Caco-2 (cell line): Measurements from ENCODE around the gene WHAMM. TPM values are rescaled to one million over a fixed set of nuclear protein-coding genes. Genes with fewer than 3 reads are reported as not detected.

Experiments
- BruUV-seq: library from RNA; stranded (reverse); fragments of 400-500 nt; replicated peaks from 2 replicates; lab custom pipeline; 2021; lab: Mats Ljungman, UMichigan
- CTCF ChIA-PET: fragments of 300-600 bp; sonication (Branson Sonifier 250); formaldehyde crosslinking; loops from one replicate; lab custom pipeline; 2022; ENCODE audit warnings: antibody characterized with exemption; lab: Charles Lee
- POLR2A ChIA-PET: fragments of 300-600 bp; sonication (Branson Sonifier 250); formaldehyde crosslinking; loops from one replicate; lab custom pipeline; 2022; ENCODE audit warnings: antibody characterized with exemption; lab: Charles Lee
- DNase-seq, 2 experiments: peaks; one replicate each; pipeline versions ENCODE4 v3.0.0 to v3.0.0-alpha.2; 2020 to 2022
- H3K27me3 ChIP-seq: replicated peaks from 2 replicates; pipeline ENCODE4 v1.6.0; 2011; ENCODE audit warnings: low read length; ENCODE audit not compliant: control insufficient read depth, insufficient read depth
- H3K36me3 ChIP-seq: 2 replicates; pipeline ENCODE4 v1.5.1; 2011; ENCODE audit warnings: low read length; ENCODE audit not compliant: control insufficient read depth, insufficient read depth
- H3K4me1 ChIP-seq: fragments of 250-450 bp; sonication (Bioruptor Pico); 2 replicates; pipeline ENCODE4 v1.5.1; 2020; ENCODE audit warnings: mild to moderate bottlenecking
- H3K4me3 ChIP-seq: 2 replicates; pipeline ENCODE4 v1.5.1; 2011; ENCODE audit warnings: low read depth, mild to moderate bottlenecking, control low read depth, low read length
- H3K9me3 ChIP-seq: fragments of 250-450 bp; sonication (Bioruptor Pico); 2 replicates; pipeline ENCODE4 v1.5.1; 2020; ENCODE audit warnings: mild to moderate bottlenecking, moderate library complexity
- H3K27ac Mint-ChIP-seq: one replicate; pipeline ENCODE4 v1.8.0; 2022; ENCODE audit warnings: mixed read lengths; ENCODE audit not compliant: unreplicated experiment
- H3K27me3 Mint-ChIP-seq: one replicate; pipeline ENCODE4 v1.8.0; 2022; ENCODE audit warnings: mixed read lengths; ENCODE audit not compliant: insufficient read depth, unreplicated experiment
- H3K36me3 Mint-ChIP-seq: one replicate; pipeline ENCODE4 v1.8.0; 2022; ENCODE audit warnings: mild to moderate bottlenecking, mixed read lengths; ENCODE audit not compliant: insufficient read depth, unreplicated experiment
- H3K4me1 Mint-ChIP-seq: one replicate; pipeline ENCODE4 v1.8.0; 2022; ENCODE audit warnings: low read depth, mixed read lengths; ENCODE audit not compliant: unreplicated experiment
- H3K4me3 Mint-ChIP-seq: one replicate; pipeline ENCODE4 v1.8.0; 2022; ENCODE audit warnings: mild to moderate bottlenecking, moderate library complexity, mixed read lengths; ENCODE audit not compliant: unreplicated experiment
- H3K9me3 Mint-ChIP-seq: one replicate; pipeline ENCODE4 v1.8.0; 2022; ENCODE audit warnings: mixed read lengths; ENCODE audit not compliant: unreplicated experiment
- intact Hi-C: fragments of 100-400 bp; cut with micrococcal nuclease; formaldehyde crosslinking; loops from one replicate; pipeline ENCODE4 v1.10.0; 2022; ENCODE audit not compliant: unreplicated experiment
- total RNA-seq: library from RNA; stranded (reverse); gene quantifications from 2 replicates; pipeline ENCODE4 v1.2.3, GENCODE V29; 2022
- TF ChIP-seq, protein P1 (sequence below), 2 experiments: fragments of 200-600 bp in 1 of 2; IDR thresholded peaks; 1 replicate in 1 of 2; 2 replicates in 1 of 2; pipeline versions ENCODE4 v1.5.1 to v1.8.0; 2011 to 2022; ENCODE audit warnings: antibody characterized with exemption in 1 of 2, control low read depth in 1 of 2, inconsistent platforms in 1 of 2, low read depth in 1 of 2, low read length in 1 of 2, mild to moderate bottlenecking in 1 of 2, moderate library complexity in 1 of 2; ENCODE audit not compliant: insufficient read depth in 1 of 2, severe bottlenecking in 1 of 2, unreplicated experiment in 1 of 2

Gene WHAMM
- total RNA-seq, 1 experiment from 2014 or later: 7.8 TPM

DNA sequence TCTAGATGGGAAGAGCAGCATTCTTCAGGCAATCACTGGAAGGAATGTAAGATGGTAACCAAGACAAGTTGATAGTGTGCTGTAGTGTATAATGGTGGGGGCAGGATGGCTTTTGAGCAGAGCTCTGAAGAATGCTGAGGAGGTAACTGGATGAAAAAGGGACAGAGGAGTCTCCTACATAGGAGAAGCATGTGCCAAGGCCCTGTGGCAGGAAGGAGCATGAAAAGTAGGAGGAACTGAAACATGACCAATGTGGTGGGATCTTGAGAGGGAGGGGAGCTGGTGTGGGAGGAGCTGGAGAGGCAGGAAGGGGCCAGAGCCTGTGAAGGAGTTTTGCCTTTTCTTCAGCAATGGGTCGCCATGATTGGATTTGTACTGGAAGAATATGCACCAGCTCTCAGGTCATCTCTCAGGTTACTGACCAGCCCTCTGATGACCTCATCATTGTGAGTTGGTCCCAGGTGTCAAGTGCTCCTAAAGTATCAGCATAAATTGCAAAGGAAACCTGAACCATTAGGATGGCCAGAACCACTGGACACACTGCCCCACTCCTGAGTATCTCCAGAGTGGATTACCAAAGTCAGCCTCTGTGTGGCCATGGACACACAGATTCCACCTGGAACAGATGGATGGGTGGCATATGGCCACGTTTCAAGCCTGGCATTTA is 42.1 kb upstream of the WHAMM start:
- H3K27ac Mint-ChIP-seq: no peak overlapping the region
- CTCF ChIA-PET: no interaction called here

DNA sequence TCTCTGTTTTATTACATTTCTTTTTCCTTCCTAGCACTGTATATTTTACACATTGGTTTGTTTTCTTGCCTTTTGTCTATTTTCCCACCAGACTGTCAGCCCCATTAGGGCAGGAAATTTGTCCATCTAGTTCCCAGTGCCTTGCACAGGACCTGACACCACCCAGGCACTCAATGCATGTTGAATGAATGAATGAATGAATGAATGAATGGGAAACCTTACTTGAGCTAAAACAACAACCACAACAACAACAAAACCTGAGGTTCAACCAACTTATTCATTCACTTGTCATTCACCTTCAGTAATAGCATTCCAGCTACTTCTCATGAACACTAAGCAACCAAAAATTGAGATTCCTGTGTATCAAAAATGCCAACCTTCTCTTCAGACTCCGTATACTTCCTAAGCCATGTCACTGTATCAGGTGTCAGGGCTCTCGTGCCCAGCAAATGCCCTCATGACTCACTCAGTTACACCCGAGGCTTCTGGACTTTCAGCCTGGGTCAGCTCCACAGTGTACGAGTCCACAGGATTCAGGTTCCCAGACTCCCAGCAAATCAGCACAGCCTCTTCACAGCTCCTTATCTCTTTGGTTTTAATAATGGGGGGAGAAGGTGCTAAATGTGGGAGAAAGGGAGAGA is 40.9 kb upstream of the WHAMM start:
- BruUV-seq: no TSS peak
- POLR2A ChIA-PET: no interaction called here
- Histone ChIP-seq H3K4me3 (no peak overlapping the region), H3K36me3 (no peaks in the 10 kb centered on the region), H3K9me3 (no peaks in the 10 kb centered on the region), H3K27me3 (no peaks in the 10 kb centered on the region), H3K4me1 (no peaks in the 10 kb centered on the region)
- CTCF ChIA-PET: no interaction called here
- DNase-seq: no peak
- TF ChIP-seq, protein P1, sequence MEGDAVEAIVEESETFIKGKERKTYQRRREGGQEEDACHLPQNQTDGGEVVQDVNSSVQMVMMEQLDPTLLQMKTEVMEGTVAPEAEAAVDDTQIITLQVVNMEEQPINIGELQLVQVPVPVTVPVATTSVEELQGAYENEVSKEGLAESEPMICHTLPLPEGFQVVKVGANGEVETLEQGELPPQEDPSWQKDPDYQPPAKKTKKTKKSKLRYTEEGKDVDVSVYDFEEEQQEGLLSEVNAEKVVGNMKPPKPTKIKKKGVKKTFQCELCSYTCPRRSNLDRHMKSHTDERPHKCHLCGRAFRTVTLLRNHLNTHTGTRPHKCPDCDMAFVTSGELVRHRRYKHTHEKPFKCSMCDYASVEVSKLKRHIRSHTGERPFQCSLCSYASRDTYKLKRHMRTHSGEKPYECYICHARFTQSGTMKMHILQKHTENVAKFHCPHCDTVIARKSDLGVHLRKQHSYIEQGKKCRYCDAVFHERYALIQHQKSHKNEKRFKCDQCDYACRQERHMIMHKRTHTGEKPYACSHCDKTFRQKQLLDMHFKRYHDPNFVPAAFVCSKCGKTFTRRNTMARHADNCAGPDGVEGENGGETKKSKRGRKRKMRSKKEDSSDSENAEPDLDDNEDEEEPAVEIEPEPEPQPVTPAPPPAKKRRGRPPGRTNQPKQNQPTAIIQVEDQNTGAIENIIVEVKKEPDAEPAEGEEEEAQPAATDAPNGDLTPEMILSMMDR (IDR thresholded peaks at IDR 0.05; ENCODE audit: insufficient read depth in 1 of 2, low read depth in 1 of 2, low read length in 1 of 2, severe bottlenecking in 1 of 2, unreplicated experiment in 1 of 2): no peak
- Mint-ChIP-seq H3K36me3 (no peaks in the 10 kb centered on the region), H3K4me3 (no peak overlapping the region), H3K9me3 (no peaks in the 10 kb centered on the region), H3K4me1 (peaks cover 4% of the 10 kb centered on the region), H3K27ac (no peak overlapping the region), H3K27me3 (no peaks in the 10 kb centered on the region)
- intact Hi-C loops: no loop called here

More for the DNA sequence above, 42.1 kb upstream of the WHAMM start:
- intact Hi-C loops: no loop called here
- TF ChIP-seq, protein P1 (IDR thresholded peaks at IDR 0.05; ENCODE audit: insufficient read depth in 1 of 2, low read depth in 1 of 2, low read length in 1 of 2, severe bottlenecking in 1 of 2, unreplicated experiment in 1 of 2): no peak
- Histone ChIP-seq H3K36me3 (no peaks in the 10 kb centered on the region), H3K4me3 (no peak overlapping the region), H3K4me1 (no peaks in the 10 kb centered on the region), H3K27me3 (no peaks in the 10 kb centered on the region), H3K9me3 (no peaks in the 10 kb centered on the region)
- Mint-ChIP-seq H3K36me3 (no peaks in the 10 kb centered on the region), H3K27me3 (no peaks in the 10 kb centered on the region), H3K4me1 (peaks cover 6% of the 10 kb centered on the region), H3K4me3 (no peak overlapping the region), H3K9me3 (no peaks in the 10 kb centered on the region)
- no TSS peak for BruUV-seq
- DNase-seq: no peak
- POLR2A ChIA-PET: no interaction called here

DNA sequence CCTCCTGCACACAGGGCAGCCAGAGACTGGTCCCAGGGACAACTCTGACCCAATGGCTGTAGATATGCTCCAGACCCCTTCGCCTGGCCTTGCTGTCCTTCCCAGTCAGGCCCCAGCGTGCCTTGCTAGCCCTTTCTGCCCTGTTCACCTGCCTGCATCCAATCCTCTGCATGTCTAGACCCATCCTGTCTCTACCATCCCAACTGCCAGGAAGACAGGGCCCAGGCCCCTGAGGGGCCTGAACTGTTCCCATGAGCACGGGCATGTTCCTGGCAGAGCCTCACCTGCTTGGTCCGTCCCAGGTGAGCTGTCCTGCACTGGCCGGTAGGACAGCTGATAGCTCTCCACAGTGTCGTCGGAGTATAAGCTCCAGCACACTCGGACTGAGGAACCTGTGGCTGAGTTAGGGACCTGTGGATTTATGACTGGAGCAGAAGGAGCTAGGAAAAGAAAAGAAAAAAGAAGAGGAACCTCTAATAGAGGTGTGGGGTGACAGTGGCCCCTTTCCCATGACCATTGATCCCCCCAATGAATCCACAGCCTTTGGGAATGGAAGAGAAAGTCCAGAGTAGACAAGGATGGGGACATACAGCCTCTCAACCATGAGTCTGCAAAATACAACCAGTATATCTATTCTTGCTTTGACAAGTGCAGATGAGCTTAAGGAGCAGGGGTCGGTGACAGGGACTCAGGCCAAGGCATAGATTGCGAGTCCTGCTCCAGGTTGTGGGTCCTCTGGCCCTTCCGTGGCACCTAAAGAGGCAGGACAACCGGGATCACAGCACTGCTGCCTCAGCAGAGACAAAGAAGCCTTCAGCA is 37.4 kb upstream of the WHAMM start:
- ChIA-PET POLR2A (no interaction called here), CTCF (no interaction called here)
- no peaks in the 10 kb centered on the region for H3K27me3 Mint-ChIP-seq
- intact Hi-C loops: no loop called here
- no peak for DNase-seq
- H3K36me3 Mint-ChIP-seq: no peaks in the 10 kb centered on the region
- TF ChIP-seq, protein P1 (IDR thresholded peaks at IDR 0.05; ENCODE audit: insufficient read depth in 1 of 2, low read depth in 1 of 2, low read length in 1 of 2, severe bottlenecking in 1 of 2, unreplicated experiment in 1 of 2): no peak
- no peaks in the 10 kb centered on the region for H3K9me3 Mint-ChIP-seq
- no peak overlapping the region for H3K27ac Mint-ChIP-seq
- Histone ChIP-seq H3K36me3 (no peaks in the 10 kb centered on the region), H3K27me3 (no peaks in the 10 kb centered on the region), H3K9me3 (no peaks in the 10 kb centered on the region), H3K4me1 (no peaks in the 10 kb centered on the region), H3K4me3 (no peak overlapping the region)
- BruUV-seq: no TSS peak
- H3K4me1 Mint-ChIP-seq: no peaks in the 10 kb centered on the region
- no peak overlapping the region for H3K4me3 Mint-ChIP-seq
